HG03139 (cell line): ENCODE measurements around the gene IFIT5.
"Not testable (repeated sequence)": the region's sequence is repeated elsewhere in the genome, so short reads cannot be mapped to it uniquely, and the experiment has no call there.

ENCODE experiments used
- ATAC-seq: cut with Tn5 transposase; IDR thresholded peaks from one replicate; pipeline ENCODE4 v1.9.1; 2021; ENCODE audit not compliant: unreplicated experiment

The IFIT5 gene

GRCh38 chr10:89426230-89426868 lies 12.0 kb downstream of the IFIT5 start:
- no peak for ATAC-seq

- ATAC-seq = no peak
These were observed 13.3 kb downstream of the IFIT5 start for GRCh38 chr10:89427629-89428028.

- no peak for ATAC-seq
These were observed 14.5 kb downstream of the IFIT5 start for GRCh38 chr10:89428877-89429276.

- ATAC-seq = no peak
These were observed 17.6 kb downstream of the IFIT5 start for GRCh38 chr10:89431977-89432376.

GRCh38 chr10:89438525-89438924 lies 24.2 kb downstream of the IFIT5 start:
- no peak for ATAC-seq

GRCh38 chr10:89440226-89441009 lies 26.1 kb downstream of the IFIT5 start:
- ATAC-seq = no peak

- ATAC-seq = no peak
These were observed 27.9 kb downstream of the IFIT5 start for GRCh38 chr10:89442289-89442688.

GRCh38 chr10:89444819-89445218 lies 30.5 kb downstream of the IFIT5 start:
- ATAC-seq = not testable (repeated sequence)

GRCh38 chr10:89450901-89451300 lies 36.5 kb downstream of the IFIT5 start:
- no peak for ATAC-seq

GRCh38 chr10:89452193-89452592 lies 37.8 kb downstream of the IFIT5 start:
- no peak for ATAC-seq

GRCh38 chr10:89454561-89455347 lies 40.4 kb downstream of the IFIT5 start:
- no peak for ATAC-seq

- no peak for ATAC-seq
These were observed 43.9 kb downstream of the IFIT5 start for GRCh38 chr10:89458291-89458690.

- ATAC-seq = no peak
These were observed 44.4 kb downstream of the IFIT5 start for GRCh38 chr10:89458784-89459183.

- ATAC-seq = no peak
These were observed 49.6 kb downstream of the IFIT5 start for GRCh38 chr10:89463846-89464537.

GRCh38 chr10:89465196-89465595 lies 50.8 kb downstream of the IFIT5 start:
- no peak for ATAC-seq

- no peak for ATAC-seq
These were observed 52.2 kb downstream of the IFIT5 start for GRCh38 chr10:89466599-89467035.

GRCh38 chr10:89468191-89468965 lies 54.0 kb downstream of the IFIT5 start:
- no peak for ATAC-seq

- ATAC-seq = no peak
These were observed 55.1 kb downstream of the IFIT5 start for GRCh38 chr10:89469517-89469916.
